Astrocyte (in vitro differentiated cells and primary cell): ENCODE measurements around the gene SARS1. TPM values are rescaled to one million over a fixed set of nuclear protein-coding genes. Genes with fewer than 3 reads are reported as not detected.

Source experiments
- DNase-seq: peaks from one replicate; pipeline ENCODE4 v3.0.0-alpha.2; 2010; ENCODE audit warnings: low read depth
- FAIRE-seq: peaks from 2 replicates; lab custom pipeline; 2011; peaks lifted over from hg19 to GRCh38; lab: Jason Lieb, UNC
- H2AFZ ChIP-seq: 2 replicates; pipeline ENCODE4 v1.6.0; 2012; ENCODE audit warnings: low read depth, low read length, inconsistent platforms
- H3K27ac ChIP-seq: 2 replicates; pipeline ENCODE4 v1.5.1; 2011; ENCODE audit warnings: low read depth, low read length, inconsistent platforms
- H3K27me3 ChIP-seq: 2 replicates; pipeline ENCODE4 v1.6.0; 2011; ENCODE audit warnings: low read length, inconsistent platforms; ENCODE audit not compliant: insufficient read depth
- H3K36me3 ChIP-seq: 2 replicates; pipeline ENCODE4 v1.5.1; 2011; ENCODE audit warnings: low read length, inconsistent platforms; ENCODE audit not compliant: insufficient read depth
- H3K4me1 ChIP-seq: 2 replicates; pipeline ENCODE4 v1.5.1; 2011; ENCODE audit warnings: low read length, inconsistent platforms; ENCODE audit not compliant: insufficient read depth
- H3K4me2 ChIP-seq: 2 replicates; pipeline ENCODE4 v1.6.0; 2012; ENCODE audit warnings: low read length, inconsistent platforms
- H3K4me3 ChIP-seq: 2 replicates; pipeline ENCODE4 v1.5.1; 2011; ENCODE audit warnings: low read depth, mild to moderate bottlenecking, low read length, inconsistent platforms; ENCODE audit not compliant: insufficient read depth
- H3K79me2 ChIP-seq: 2 replicates; pipeline ENCODE4 v1.6.0; 2012; ENCODE audit warnings: mild to moderate bottlenecking, low read length, inconsistent platforms; ENCODE audit not compliant: insufficient read depth
- H3K9ac ChIP-seq: 2 replicates; pipeline ENCODE4 v1.6.0; 2012; ENCODE audit warnings: mild to moderate bottlenecking, low read length, inconsistent platforms
- H3K9me3 ChIP-seq: 2 replicates; pipeline ENCODE4 v1.5.1; 2012; ENCODE audit warnings: low read depth, mild to moderate bottlenecking, low read length, inconsistent platforms; ENCODE audit not compliant: insufficient read depth
- H4K20me1 ChIP-seq: 2 replicates; pipeline ENCODE4 v1.6.0; 2012; ENCODE audit warnings: low read length, inconsistent platforms; ENCODE audit not compliant: insufficient read depth
- H3K27ac Mint-ChIP-seq: one replicate; pipeline ENCODE4 v1.8.0; 2021; ENCODE audit warnings: mild to moderate bottlenecking, mixed read lengths; ENCODE audit not compliant: unreplicated experiment
- H3K27me3 Mint-ChIP-seq: one replicate; pipeline ENCODE4 v1.8.0; 2021; ENCODE audit warnings: low read depth, mixed read lengths; ENCODE audit not compliant: unreplicated experiment
- H3K36me3 Mint-ChIP-seq: one replicate; pipeline ENCODE4 v1.8.0; 2021; ENCODE audit warnings: low read depth, mixed read lengths; ENCODE audit not compliant: unreplicated experiment
- H3K4me1 Mint-ChIP-seq: one replicate; pipeline ENCODE4 v1.8.0; 2021; ENCODE audit warnings: low read depth, mixed read lengths; ENCODE audit not compliant: unreplicated experiment
- H3K4me3 Mint-ChIP-seq: one replicate; pipeline ENCODE4 v1.8.0; 2021; ENCODE audit warnings: mild to moderate bottlenecking, moderate library complexity, mixed read lengths; ENCODE audit not compliant: unreplicated experiment
- H3K9me3 Mint-ChIP-seq: one replicate; pipeline ENCODE4 v1.8.0; 2021; ENCODE audit warnings: mild to moderate bottlenecking, mixed read lengths; ENCODE audit not compliant: unreplicated experiment
- EZH2 ChIP-seq: IDR thresholded peaks from 2 replicates; pipeline ENCODE4 v1.6.1; 2012; ENCODE audit warnings: mild to moderate bottlenecking, low read length, inconsistent platforms; ENCODE audit not compliant: insufficient read depth
- total RNA-seq: library from RNA; stranded (reverse); gene quantifications from 2 replicates; pipeline ENCODE4 v1.2.1, GENCODE V29; 2021
- TF ChIP-seq, protein P1 (sequence below): IDR thresholded peaks from 2 replicates; pipeline ENCODE4 v1.5.1; 2011; ENCODE audit warnings: low read depth, mild to moderate bottlenecking, inconsistent platforms, low read length, moderate library complexity; ENCODE audit not compliant: insufficient read depth

Gene SARS1
- total RNA-seq, 1 donor from 2014 or later, result 355 TPM

- Mint-ChIP-seq H3K4me1 (peaks cover 15% of the 10 kb centered on the region), H3K27ac (no peak overlapping the region), H3K9me3 (no peaks in the 10 kb centered on the region), H3K4me3 (no peak overlapping the region), H3K27me3 (peaks cover 2% of the 10 kb centered on the region), H3K36me3 (peaks cover 9% of the 10 kb centered on the region)
- Histone ChIP-seq H3K9ac (no peak overlapping the region), H3K4me3 (no peak overlapping the region), H3K79me2 (peaks cover 4% of the 10 kb centered on the region), H3K27me3 (no peaks in the 10 kb centered on the region), H3K4me2 (no peak overlapping the region), H3K4me1 (peaks cover 26% of the 10 kb centered on the region), H2AFZ (no peak overlapping the region), H3K9me3 (no peaks in the 10 kb centered on the region), H3K27ac (no peak overlapping the region), H3K36me3 (no peaks in the 10 kb centered on the region), H4K20me1 (no peaks in the 10 kb centered on the region)
- TF ChIP-seq, protein P1, sequence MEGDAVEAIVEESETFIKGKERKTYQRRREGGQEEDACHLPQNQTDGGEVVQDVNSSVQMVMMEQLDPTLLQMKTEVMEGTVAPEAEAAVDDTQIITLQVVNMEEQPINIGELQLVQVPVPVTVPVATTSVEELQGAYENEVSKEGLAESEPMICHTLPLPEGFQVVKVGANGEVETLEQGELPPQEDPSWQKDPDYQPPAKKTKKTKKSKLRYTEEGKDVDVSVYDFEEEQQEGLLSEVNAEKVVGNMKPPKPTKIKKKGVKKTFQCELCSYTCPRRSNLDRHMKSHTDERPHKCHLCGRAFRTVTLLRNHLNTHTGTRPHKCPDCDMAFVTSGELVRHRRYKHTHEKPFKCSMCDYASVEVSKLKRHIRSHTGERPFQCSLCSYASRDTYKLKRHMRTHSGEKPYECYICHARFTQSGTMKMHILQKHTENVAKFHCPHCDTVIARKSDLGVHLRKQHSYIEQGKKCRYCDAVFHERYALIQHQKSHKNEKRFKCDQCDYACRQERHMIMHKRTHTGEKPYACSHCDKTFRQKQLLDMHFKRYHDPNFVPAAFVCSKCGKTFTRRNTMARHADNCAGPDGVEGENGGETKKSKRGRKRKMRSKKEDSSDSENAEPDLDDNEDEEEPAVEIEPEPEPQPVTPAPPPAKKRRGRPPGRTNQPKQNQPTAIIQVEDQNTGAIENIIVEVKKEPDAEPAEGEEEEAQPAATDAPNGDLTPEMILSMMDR, result no peak
- TF ChIP-seq EZH2, result no peak
- no peak for DNase-seq
- no peak for FAIRE-seq
Observed at GRCh38 chr1:109252167-109252892, 38.6 kb downstream of the SARS1 start.

- Mint-ChIP-seq H3K27me3 (peaks cover 2% of the 10 kb centered on the region), H3K27ac (peak overlapping the region; percentile 41), H3K4me1 (peaks cover 16% of the 10 kb centered on the region), H3K4me3 (no peak overlapping the region), H3K9me3 (no peaks in the 10 kb centered on the region), H3K36me3 (peaks cover 9% of the 10 kb centered on the region)
- DNase-seq, result no peak
- Histone ChIP-seq H3K4me1 (peaks cover 30% of the 10 kb centered on the region), H3K79me2 (peaks cover 4% of the 10 kb centered on the region), H3K4me2 (peak overlapping the region; percentile 54), H3K9ac (peak overlapping the region; percentile 28), H3K36me3 (no peaks in the 10 kb centered on the region), H3K27me3 (no peaks in the 10 kb centered on the region), H3K9me3 (no peaks in the 10 kb centered on the region), H4K20me1 (no peaks in the 10 kb centered on the region), H2AFZ (peak overlapping the region; percentile 54), H3K27ac (peak overlapping the region; percentile 26), H3K4me3 (no peak overlapping the region)
- no peak for FAIRE-seq
- no peak for TF ChIP-seq EZH2
- TF ChIP-seq, protein P1, result no peak
Observed at GRCh38 chr1:109252893-109253802, 39.4 kb downstream of the SARS1 start.
